HEK293 (cell line): ENCODE results near the gene B3GNT3.

Experiments used
- CTCF ChIA-PET: fragments of 350-600 bp; formaldehyde crosslinking; extraction: SDS; loops from one replicate; lab custom pipeline; 2021; ENCODE audit warnings: antibody characterized with exemption; lab: Yijun Ruan, JAX
- POLR2A ChIA-PET: fragments of 300-600 bp; formaldehyde crosslinking; extraction: SDS; loops from one replicate; lab custom pipeline; 2020; ENCODE audit warnings: antibody characterized with exemption, inconsistent platforms; lab: Yijun Ruan, JAX
- H3K27ac ChIP-seq: fragments of 200-500 bp; sonication (Bioruptor generic); 2 replicates; pipeline ENCODE4 v1.5.1; 2014; ENCODE audit warnings: low read depth, low read length, control low read depth, inconsistent platforms; ENCODE audit errors: extremely low read depth
- H3K36me3 ChIP-seq, 2 experiments: fragments of 200-500 bp in 1 of 2; sonication (Bioruptor generic) in 1 of 2; 1 replicate in 1 of 2; 2 replicates in 1 of 2; pipeline ENCODE4 v1.5.1; 2014 to 2017; ENCODE audit warnings: inconsistent platforms in 2 of 2, low read length in 2 of 2; ENCODE audit not compliant: control insufficient read depth in 2 of 2, insufficient read depth in 1 of 2
- H3K4me1 ChIP-seq: fragments of 200-500 bp; sonication (Bioruptor generic); 2 replicates; pipeline ENCODE4 v1.5.1; 2014; ENCODE audit warnings: mild to moderate bottlenecking, low read length, inconsistent platforms; ENCODE audit not compliant: control insufficient read depth, insufficient read depth
- H3K4me3 ChIP-seq: 2 replicates; pipeline ENCODE4 v1.5.1; 2011; ENCODE audit warnings: low read depth, mild to moderate bottlenecking, control low read depth, low read length, moderate library complexity
- H3K9me3 ChIP-seq: fragments of 200-500 bp; sonication (Bioruptor generic); 2 replicates; pipeline ENCODE4 v1.5.1; 2014; ENCODE audit warnings: low read depth, low read length, inconsistent platforms; ENCODE audit not compliant: control insufficient read depth, insufficient read depth
- EGR2 ChIP-seq: fragments of 450-650 bp; formaldehyde crosslinking; IDR thresholded peaks from 2 replicates; pipeline ENCODE4 v1.5.1; 2016; ENCODE audit warnings: low read depth, missing biosample characterization, missing genetic modification characterization
- GLIS2 ChIP-seq: fragments of 450-650 bp; formaldehyde crosslinking; IDR thresholded peaks from 2 replicates; pipeline ENCODE4 v1.5.1; 2016; ENCODE audit warnings: missing biosample characterization, missing genetic modification characterization
- IKZF3 ChIP-seq: fragments of 450-650 bp; IDR thresholded peaks from 2 replicates; pipeline ENCODE4 v1.5.0; 2018; ENCODE audit warnings: missing biosample characterization, mild to moderate bottlenecking, missing genetic modification characterization, moderate library complexity
- KLF7 ChIP-seq: fragments of 450-650 bp; formaldehyde crosslinking; IDR thresholded peaks from 2 replicates; pipeline ENCODE4 v1.5.1; 2016; ENCODE audit warnings: missing biosample characterization, missing genetic modification characterization, borderline replicate concordance
- SP2 ChIP-seq: fragments of 450-650 bp; formaldehyde crosslinking; IDR thresholded peaks from 2 replicates; pipeline ENCODE4 v1.5.1; 2016; ENCODE audit warnings: missing biosample characterization, missing genetic modification characterization
- ZFHX2 ChIP-seq: fragments of 450-650 bp; formaldehyde crosslinking; conservative IDR thresholded peaks from 2 replicates; pipeline ENCODE4 v1.5.1; 2016; ENCODE audit warnings: missing biosample characterization, missing genetic modification characterization
- ZFP3 ChIP-seq: fragments of 450-650 bp; formaldehyde crosslinking; IDR thresholded peaks from 2 replicates; pipeline ENCODE4 v1.5.1; 2016; ENCODE audit warnings: low read depth, missing biosample characterization, missing genetic modification characterization
- ZNF175 ChIP-seq: fragments of 450-650 bp; formaldehyde crosslinking; IDR thresholded peaks from 2 replicates; pipeline ENCODE4 v1.5.1; 2016; ENCODE audit warnings: missing biosample characterization, missing genetic modification characterization
- ZNF184 ChIP-seq: fragments of 450-650 bp; IDR thresholded peaks from 2 replicates; pipeline ENCODE4 v1.5.1; 2018; ENCODE audit warnings: missing biosample characterization, mild to moderate bottlenecking, missing genetic modification characterization
- ZNF248 ChIP-seq: fragments of 450-650 bp; formaldehyde crosslinking; IDR thresholded peaks from 2 replicates; pipeline ENCODE4 v1.5.1; 2017; ENCODE audit warnings: missing biosample characterization, missing genetic modification characterization
- ZNF335 ChIP-seq: fragments of 450-650 bp; formaldehyde crosslinking; conservative IDR thresholded peaks from 2 replicates; pipeline ENCODE4 v1.5.1; 2016; ENCODE audit warnings: missing biosample characterization, missing genetic modification characterization
- ZNF341 ChIP-seq: fragments of 450-650 bp; formaldehyde crosslinking; IDR thresholded peaks from 2 replicates; pipeline ENCODE4; 2016; ENCODE audit warnings: low read depth, missing biosample characterization, missing genetic modification characterization
- ZNF394 ChIP-seq: fragments of 450-650 bp; formaldehyde crosslinking; IDR thresholded peaks from 2 replicates; pipeline ENCODE4 v1.5.1; 2016; ENCODE audit warnings: missing biosample characterization, missing genetic modification characterization, mild to moderate bottlenecking, moderate library complexity, borderline replicate concordance
- ZNF654 ChIP-seq: fragments of 450-650 bp; formaldehyde crosslinking; IDR thresholded peaks from 2 replicates; pipeline ENCODE4 v1.5.1; 2016; ENCODE audit warnings: low read depth, missing biosample characterization, missing genetic modification characterization
- ZNF76 ChIP-seq: fragments of 450-650 bp; formaldehyde crosslinking; IDR thresholded peaks from 2 replicates; pipeline ENCODE4; 2016; ENCODE audit warnings: low read depth, missing biosample characterization, missing genetic modification characterization, borderline replicate concordance
- ZSCAN16 ChIP-seq: fragments of 450-650 bp; formaldehyde crosslinking; IDR thresholded peaks from 2 replicates; pipeline ENCODE4 v1.5.1; 2016; ENCODE audit warnings: missing biosample characterization, missing genetic modification characterization
- ZXDB ChIP-seq: fragments of 450-650 bp; formaldehyde crosslinking; IDR thresholded peaks from 2 replicates; pipeline ENCODE4 v1.5.1; 2016; ENCODE audit warnings: missing biosample characterization, missing genetic modification characterization
- TF ChIP-seq, protein P1 (sequence below): fragments of 450-650 bp; formaldehyde crosslinking; IDR thresholded peaks from 2 replicates; pipeline ENCODE4 v1.5.1; 2016; ENCODE audit warnings: missing biosample characterization, missing genetic modification characterization
- TF ChIP-seq, protein P2 (sequence below): fragments of 450-650 bp; formaldehyde crosslinking; IDR thresholded peaks from 2 replicates; pipeline ENCODE4 v1.5.1; 2016; ENCODE audit warnings: missing biosample characterization, missing genetic modification characterization
- TF ChIP-seq, protein P3 (sequence below): fragments of 450-650 bp; formaldehyde crosslinking; IDR thresholded peaks from 2 replicates; pipeline ENCODE4 v1.5.1; 2017; ENCODE audit warnings: missing biosample characterization, missing genetic modification characterization

The B3GNT3 gene

DNA sequence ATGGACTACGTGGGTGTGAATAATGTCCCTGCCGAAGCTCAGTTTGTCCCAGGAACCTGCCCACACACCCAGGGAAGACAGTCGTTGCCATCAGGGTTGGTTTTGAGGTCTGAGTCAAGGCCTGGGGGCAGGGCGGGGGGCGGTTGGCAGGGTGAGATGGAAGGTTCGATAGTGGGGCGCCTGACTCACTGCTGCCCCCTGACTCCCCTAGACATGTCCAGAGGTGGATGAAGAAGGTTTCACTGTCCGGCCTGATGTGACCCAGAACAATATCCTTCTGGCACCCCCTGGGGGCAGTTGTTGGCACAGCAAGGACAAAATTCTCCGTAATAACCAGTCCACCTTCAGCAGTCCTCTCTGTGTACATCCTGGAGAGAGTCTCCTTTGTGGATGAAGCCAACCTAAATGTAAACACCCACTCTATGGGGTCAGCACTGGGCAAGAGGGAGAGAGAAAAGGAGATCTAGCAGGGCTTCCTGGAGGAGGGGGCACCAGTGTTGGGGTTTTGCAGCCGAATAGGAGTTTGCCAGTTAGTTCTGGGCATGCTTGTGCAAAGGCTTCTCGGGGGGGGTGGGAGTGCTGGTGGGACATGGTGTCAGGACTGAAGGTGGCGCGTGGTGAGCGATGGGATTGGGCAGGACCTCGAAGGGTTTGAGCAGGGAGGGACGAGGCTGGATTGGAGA is 19.6 kb upstream of the B3GNT3 start:
- Histone ChIP-seq H3K27ac (no peak overlapping the region), H3K4me1 (no peaks in the 10 kb centered on the region), H3K36me3 (no peaks in the 10 kb centered on the region), H3K9me3 (no peaks in the 10 kb centered on the region), H3K4me3 (no peak overlapping the region)
- CTCF ChIA-PET: interaction anchor here (0.6 to 3.2 kb wide), 29 partner anchors 8 to 362 kb away, joined by 3 to 16 read pairs (median 4); partner anchors contain the start of gene UNC13A
- POLR2A ChIA-PET: no interaction called here
- TF ChIP-seq, protein P1, sequence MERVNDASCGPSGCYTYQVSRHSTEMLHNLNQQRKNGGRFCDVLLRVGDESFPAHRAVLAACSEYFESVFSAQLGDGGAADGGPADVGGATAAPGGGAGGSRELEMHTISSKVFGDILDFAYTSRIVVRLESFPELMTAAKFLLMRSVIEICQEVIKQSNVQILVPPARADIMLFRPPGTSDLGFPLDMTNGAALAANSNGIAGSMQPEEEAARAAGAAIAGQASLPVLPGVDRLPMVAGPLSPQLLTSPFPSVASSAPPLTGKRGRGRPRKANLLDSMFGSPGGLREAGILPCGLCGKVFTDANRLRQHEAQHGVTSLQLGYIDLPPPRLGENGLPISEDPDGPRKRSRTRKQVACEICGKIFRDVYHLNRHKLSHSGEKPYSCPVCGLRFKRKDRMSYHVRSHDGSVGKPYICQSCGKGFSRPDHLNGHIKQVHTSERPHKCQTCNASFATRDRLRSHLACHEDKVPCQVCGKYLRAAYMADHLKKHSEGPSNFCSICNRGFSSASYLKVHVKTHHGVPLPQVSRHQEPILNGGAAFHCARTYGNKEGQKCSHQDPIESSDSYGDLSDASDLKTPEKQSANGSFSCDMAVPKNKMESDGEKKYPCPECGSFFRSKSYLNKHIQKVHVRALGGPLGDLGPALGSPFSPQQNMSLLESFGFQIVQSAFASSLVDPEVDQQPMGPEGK (tag by site-specific recombination): 0 out of 2 replicates have a peak, but pooled peaks have one; percentile 18
- TF ChIP-seq ZNF654 (tag by site-specific recombination) (peak; percentile 31; the same call in 1 of the 2 replicates), ZNF175 (tag by site-specific recombination) (no peak), ZFP3 (tag by site-specific recombination) (peak; percentile 100), ZNF184 (tag by site-specific recombination) (no peak), ZXDB (tag by site-specific recombination) (no peak), ZFHX2 (tag by site-specific recombination) (peak; percentile 88), ZSCAN16 (no peak), IKZF3 (tag by site-specific recombination) (no peak), GLIS2 (tag by site-specific recombination) (no peak), ZNF248 (tag by site-specific recombination) (no peak), EGR2 (tag by site-specific recombination) (peak; percentile 82), SP2 (no peak)
- TF ChIP-seq, protein P2, sequence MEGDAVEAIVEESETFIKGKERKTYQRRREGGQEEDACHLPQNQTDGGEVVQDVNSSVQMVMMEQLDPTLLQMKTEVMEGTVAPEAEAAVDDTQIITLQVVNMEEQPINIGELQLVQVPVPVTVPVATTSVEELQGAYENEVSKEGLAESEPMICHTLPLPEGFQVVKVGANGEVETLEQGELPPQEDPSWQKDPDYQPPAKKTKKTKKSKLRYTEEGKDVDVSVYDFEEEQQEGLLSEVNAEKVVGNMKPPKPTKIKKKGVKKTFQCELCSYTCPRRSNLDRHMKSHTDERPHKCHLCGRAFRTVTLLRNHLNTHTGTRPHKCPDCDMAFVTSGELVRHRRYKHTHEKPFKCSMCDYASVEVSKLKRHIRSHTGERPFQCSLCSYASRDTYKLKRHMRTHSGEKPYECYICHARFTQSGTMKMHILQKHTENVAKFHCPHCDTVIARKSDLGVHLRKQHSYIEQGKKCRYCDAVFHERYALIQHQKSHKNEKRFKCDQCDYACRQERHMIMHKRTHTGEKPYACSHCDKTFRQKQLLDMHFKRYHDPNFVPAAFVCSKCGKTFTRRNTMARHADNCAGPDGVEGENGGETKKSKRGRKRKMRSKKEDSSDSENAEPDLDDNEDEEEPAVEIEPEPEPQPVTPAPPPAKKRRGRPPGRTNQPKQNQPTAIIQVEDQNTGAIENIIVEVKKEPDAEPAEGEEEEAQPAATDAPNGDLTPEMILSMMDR (tag by site-specific recombination): peak; percentile 73; the same call in 1 of the 2 replicates

DNA sequence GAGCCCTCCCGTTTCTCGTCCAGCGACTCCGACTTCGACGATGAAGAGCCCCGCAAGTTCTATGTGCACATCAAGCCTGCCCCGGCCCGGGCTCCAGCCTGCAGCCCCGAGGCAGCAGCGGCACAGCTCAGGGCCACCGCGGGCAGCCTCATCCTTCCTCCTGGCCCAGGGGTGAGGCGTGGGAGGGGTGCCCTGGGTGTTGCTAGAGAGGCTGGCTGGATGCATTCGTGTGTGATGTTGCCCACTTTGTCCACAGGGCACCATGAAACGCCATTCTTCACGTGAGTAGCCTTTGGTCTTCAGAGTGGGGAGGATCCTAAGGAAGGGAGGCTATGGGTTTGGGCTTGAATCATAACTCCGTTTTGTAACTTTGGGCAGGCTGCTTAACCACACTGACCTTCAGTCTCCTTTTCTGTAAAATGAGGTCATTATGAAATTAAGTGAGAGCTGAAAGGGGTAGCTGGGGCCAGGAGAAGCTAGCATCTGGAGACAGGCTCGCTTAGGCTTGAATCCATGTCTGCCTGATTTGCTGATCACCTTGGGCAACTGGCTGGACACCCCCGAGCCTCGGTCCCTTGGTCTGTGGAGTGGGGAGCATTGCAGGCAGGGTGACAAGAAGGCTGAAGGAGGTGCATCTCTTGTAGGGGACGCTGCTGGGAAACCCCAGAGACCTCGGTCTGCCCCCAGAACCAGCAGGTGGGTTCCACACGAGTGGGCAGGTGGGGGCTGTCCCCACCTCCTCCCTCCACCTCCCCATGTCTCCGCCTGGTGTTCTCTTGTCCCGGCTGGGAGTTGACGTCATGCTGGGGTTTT is 18.7 kb upstream of the B3GNT3 start:
- Histone ChIP-seq H3K4me1 (no peaks in the 10 kb centered on the region), H3K36me3 (no peaks in the 10 kb centered on the region), H3K27ac (no peak overlapping the region), H3K9me3 (no peaks in the 10 kb centered on the region), H3K4me3 (no peak overlapping the region)
- TF ChIP-seq ZFHX2 (tag by site-specific recombination): peak; percentile 62
- no peak for TF ChIP-seq KLF7 (tag by site-specific recombination)
- TF ChIP-seq ZNF76: no peak
- TF ChIP-seq EGR2 (tag by site-specific recombination): peak; percentile 72
- peak; percentile 65; the same call in 1 of the 2 replicates for TF ChIP-seq ZNF394
- TF ChIP-seq ZNF335 (tag by site-specific recombination): 0 out of 2 replicates have a peak, but pooled peaks have one; percentile 15
- peak; percentile 37; the same call in 1 of the 2 replicates for TF ChIP-seq ZNF341 (tag by site-specific recombination)
- TF ChIP-seq, protein P1 (tag by site-specific recombination): 0 out of 2 replicates have a peak, but pooled peaks have one; percentile 17
- no peak for TF ChIP-seq ZXDB (tag by site-specific recombination)
- TF ChIP-seq, protein P3, sequence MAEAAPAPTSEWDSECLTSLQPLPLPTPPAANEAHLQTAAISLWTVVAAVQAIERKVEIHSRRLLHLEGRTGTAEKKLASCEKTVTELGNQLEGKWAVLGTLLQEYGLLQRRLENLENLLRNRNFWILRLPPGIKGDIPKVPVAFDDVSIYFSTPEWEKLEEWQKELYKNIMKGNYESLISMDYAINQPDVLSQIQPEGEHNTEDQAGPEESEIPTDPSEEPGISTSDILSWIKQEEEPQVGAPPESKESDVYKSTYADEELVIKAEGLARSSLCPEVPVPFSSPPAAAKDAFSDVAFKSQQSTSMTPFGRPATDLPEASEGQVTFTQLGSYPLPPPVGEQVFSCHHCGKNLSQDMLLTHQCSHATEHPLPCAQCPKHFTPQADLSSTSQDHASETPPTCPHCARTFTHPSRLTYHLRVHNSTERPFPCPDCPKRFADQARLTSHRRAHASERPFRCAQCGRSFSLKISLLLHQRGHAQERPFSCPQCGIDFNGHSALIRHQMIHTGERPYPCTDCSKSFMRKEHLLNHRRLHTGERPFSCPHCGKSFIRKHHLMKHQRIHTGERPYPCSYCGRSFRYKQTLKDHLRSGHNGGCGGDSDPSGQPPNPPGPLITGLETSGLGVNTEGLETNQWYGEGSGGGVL: peak; percentile 45; the same call in 1 of the 2 replicates
- ChIA-PET POLR2A (no interaction called here), CTCF (interaction anchor here (0.6 to 3.2 kb wide), 14 partner anchors 9 to 1292 kb away, joined by 3 to 16 read pairs (median 4); no protein-coding TSS in a partner anchor)
